Colonic mucosa (tissue), 4 donors: ENCODE measurements around the gene CADM1. TPM values are rescaled to one million over a fixed set of nuclear protein-coding genes. Genes with fewer than 3 reads are reported as not detected.

ENCODE experiments used
- DNase-seq: peaks from one replicate; pipeline ENCODE4 v3.0.0-alpha.2; 2020
- H3K27ac ChIP-seq: fragments of 200-600 bp; one replicate; pipeline ENCODE4 v1.8.0; 2021
- H3K27me3 ChIP-seq: fragments of 200-600 bp; one replicate; pipeline ENCODE4 v1.8.0; 2021
- H3K36me3 ChIP-seq: fragments of 200-600 bp; one replicate; pipeline ENCODE4 v1.8.0; 2021
- H3K4me1 ChIP-seq: fragments of 200-600 bp; one replicate; pipeline ENCODE4 v1.8.0; 2021; ENCODE audit warnings: mild to moderate bottlenecking
- H3K4me3 ChIP-seq: fragments of 200-600 bp; one replicate; pipeline ENCODE4 v1.8.0; 2021
- H3K9ac ChIP-seq, 2 donors: one replicate each; pipeline ENCODE4 v1.7.0; 2013; ENCODE audit warnings: control low read depth in 2 of 2, low read depth in 2 of 2, low read length in 2 of 2
- H3K9me3 ChIP-seq: fragments of 200-600 bp; one replicate; pipeline ENCODE4 v1.8.0; 2021
- CTCF ChIP-seq: fragments of 200-600 bp; IDR thresholded peaks from one replicate; pipeline ENCODE4 v1.8.0; 2022; ENCODE audit warnings: antibody characterized with exemption, mild to moderate bottlenecking
- intact Hi-C: fragments of 100-400 bp; cut with DNase I; formaldehyde crosslinking; loops from one replicate; pipeline ENCODE4 v1.14.1; 2022
- total RNA-seq, 2 donors: library from RNA; stranded (reverse); fragmentation: NEBNext Ultra II Directional in 1 of 2; extraction: Animal tissue kit (Norgen Biotek cat#: 25700) in 1 of 2; gene quantifications; one replicate each; pipeline ENCODE4 v1.2.1, GENCODE V29; 2021
- donor health status: healthy.
- donor health status: DM: no; HTN: no; CAD: no.
- donor health status: DM: no; HTN: no; CAD: no.

Gene CADM1
- total RNA-seq, 2 donors from 2014 or later, result 5.2 to 6.4 TPM

GRCh38 chr11:115409691-115410220 lies 94.5 kb downstream of the CADM1 start:
- intact Hi-C loops, result no loop called here

GRCh38 chr11:115409116-115409670 lies 95.0 kb downstream of the CADM1 start:
- DNase-seq, result no peak
- H3K9me3 ChIP-seq, result no peaks in the 10 kb centered on the region
- H3K27me3 ChIP-seq, result no peaks in the 10 kb centered on the region
- H3K27ac ChIP-seq, result no peak overlapping the region
- no peak overlapping the region for H3K4me3 ChIP-seq
- H3K36me3 ChIP-seq, result no peaks in the 10 kb centered on the region
- no peak overlapping the region for H3K9ac ChIP-seq
- intact Hi-C loops, result no loop called here
- TF ChIP-seq CTCF, result no peak
- no peaks in the 10 kb centered on the region for H3K4me1 ChIP-seq

More at GRCh38 chr11:115409691-115410220, 94.5 kb downstream of the CADM1 start:
- Histone ChIP-seq H3K9ac (no peak overlapping the region), H3K27ac (no peak overlapping the region), H3K4me1 (no peaks in the 10 kb centered on the region), H3K9me3 (no peaks in the 10 kb centered on the region), H3K4me3 (no peak overlapping the region), H3K36me3 (no peaks in the 10 kb centered on the region), H3K27me3 (no peaks in the 10 kb centered on the region)
- peak; percentile 24 for DNase-seq
- TF ChIP-seq CTCF, result no peak

- Histone ChIP-seq H3K36me3 (no peaks in the 10 kb centered on the region), H3K4me3 (no peak overlapping the region), H3K27me3 (no peaks in the 10 kb centered on the region), H3K9ac (no peak overlapping the region), H3K27ac (no peak overlapping the region), H3K4me1 (no peaks in the 10 kb centered on the region), H3K9me3 (no peaks in the 10 kb centered on the region)
- TF ChIP-seq CTCF, result no peak
- DNase-seq, result no peak
- intact Hi-C loops, result no loop called here
These were observed 95.9 kb downstream of the CADM1 start for GRCh38 chr11:115408036-115408921.

GRCh38 chr11:115407496-115407895 lies 96.7 kb downstream of the CADM1 start:
- DNase-seq, result no peak
- TF ChIP-seq CTCF, result no peak
- intact Hi-C loops, result no loop called here
- no peak overlapping the region for H3K4me3 ChIP-seq
- no peaks in the 10 kb centered on the region for H3K4me1 ChIP-seq
- H3K27ac ChIP-seq, result no peak overlapping the region
- no peak overlapping the region for H3K9ac ChIP-seq
- no peaks in the 10 kb centered on the region for H3K27me3 ChIP-seq
- no peaks in the 10 kb centered on the region for H3K36me3 ChIP-seq
- H3K9me3 ChIP-seq, result no peaks in the 10 kb centered on the region

- Histone ChIP-seq H3K36me3 (no peaks in the 10 kb centered on the region), H3K4me3 (no peak overlapping the region), H3K9me3 (no peaks in the 10 kb centered on the region), H3K9ac (no peak overlapping the region), H3K4me1 (no peaks in the 10 kb centered on the region), H3K27ac (no peak overlapping the region), H3K27me3 (no peaks in the 10 kb centered on the region)
- intact Hi-C loops, result no loop called here
- DNase-seq, result no peak
- TF ChIP-seq CTCF, result no peak
These were observed 97.8 kb downstream of the CADM1 start for GRCh38 chr11:115406404-115406803.
